GM19035 (cell line): ENCODE results near the gene CDH13.

Source experiments
- ATAC-seq: cut with Tn5 transposase; IDR thresholded peaks from one replicate; pipeline ENCODE4 v1.9.1; 2021; ENCODE audit not compliant: unreplicated experiment

CDH13 gene

DNA sequence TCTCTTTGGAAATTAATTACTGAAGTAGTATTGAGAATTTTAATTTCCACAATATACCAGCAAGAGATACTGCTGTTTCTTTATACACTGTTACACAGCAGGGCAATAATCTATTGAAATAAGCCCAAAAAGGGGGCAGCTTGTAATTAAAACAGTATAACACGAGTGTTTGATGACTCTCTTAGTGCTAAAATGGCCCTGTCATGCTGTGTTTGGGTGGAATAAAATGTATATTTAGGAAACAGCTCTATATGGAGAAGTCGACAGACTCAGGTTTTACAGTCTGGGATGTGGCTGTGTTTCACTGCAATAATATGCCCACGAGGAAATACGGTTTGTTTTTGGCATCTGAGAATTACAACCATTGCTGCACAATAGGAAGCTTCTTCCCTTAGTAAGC lies 643.3 kb downstream of the CDH13 start:
- ATAC-seq = no peak

DNA sequence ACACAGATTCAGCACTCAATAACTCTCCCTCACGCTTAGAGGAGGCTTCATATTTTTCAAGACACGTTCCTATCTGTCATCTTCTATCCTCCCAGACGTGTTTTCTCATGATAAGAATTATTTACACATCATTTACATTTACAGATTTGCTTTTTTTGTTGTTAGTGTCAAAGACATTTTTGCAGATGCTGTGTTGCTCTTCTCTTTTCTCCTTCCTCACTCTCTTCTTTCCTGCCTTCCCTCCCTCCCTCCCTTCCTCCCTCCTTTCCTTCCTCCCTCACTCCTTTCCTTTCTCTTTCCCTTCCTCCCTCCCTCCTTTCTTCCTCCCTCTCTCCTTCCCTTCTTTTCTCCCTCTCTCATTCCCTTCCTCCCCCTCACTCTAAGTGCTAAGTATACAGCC lies 643.9 kb downstream of the CDH13 start:
- no peak for ATAC-seq

DNA sequence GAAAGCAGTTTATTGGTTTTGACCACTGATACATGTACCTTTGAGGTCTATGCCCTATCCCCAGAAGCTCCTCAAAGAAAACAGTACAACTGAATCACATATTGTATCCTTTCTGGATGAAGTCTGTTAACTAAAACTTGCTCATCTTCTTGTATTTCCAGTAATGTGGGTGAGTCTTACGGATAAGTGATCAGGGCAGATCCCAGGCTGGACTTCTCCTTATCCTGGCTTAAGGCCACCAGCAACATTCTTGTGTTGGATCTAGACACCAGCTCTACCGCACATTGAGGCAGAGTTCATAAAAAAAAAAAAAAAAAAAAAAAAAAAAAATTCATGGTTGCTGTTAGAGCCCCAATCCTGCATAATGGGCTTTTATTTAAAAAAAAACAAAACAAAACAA lies 644.4 kb downstream of the CDH13 start:
- ATAC-seq = no peak

DNA sequence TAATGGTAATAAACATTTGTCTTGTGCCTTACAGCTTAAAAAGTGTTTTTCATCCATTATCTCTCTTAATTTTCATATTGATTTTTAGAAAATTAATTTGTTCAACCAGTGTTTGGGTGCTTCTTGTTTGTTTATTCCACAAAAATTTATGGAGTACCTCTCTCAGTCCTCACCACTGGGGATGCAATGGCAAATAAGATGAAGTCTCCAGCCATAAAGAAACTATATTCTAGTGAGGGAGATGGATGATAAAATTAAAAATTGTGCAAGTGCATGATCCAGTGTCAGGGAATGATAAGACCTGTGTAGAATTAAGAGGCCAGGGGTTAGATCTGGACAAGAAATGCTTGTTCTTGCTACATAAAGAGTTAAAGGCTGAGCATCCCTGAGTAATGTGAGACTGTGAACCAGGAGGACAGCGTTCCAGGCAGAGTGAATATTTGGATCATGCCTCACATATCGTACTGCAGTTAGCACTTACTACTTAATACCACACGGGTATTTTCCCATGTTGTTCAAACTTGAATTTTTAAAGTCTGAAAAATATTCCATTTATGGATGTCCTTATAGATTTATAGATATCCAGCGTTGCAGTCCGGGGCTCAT lies 645.3 kb downstream of the CDH13 start:
- ATAC-seq = no peak

DNA sequence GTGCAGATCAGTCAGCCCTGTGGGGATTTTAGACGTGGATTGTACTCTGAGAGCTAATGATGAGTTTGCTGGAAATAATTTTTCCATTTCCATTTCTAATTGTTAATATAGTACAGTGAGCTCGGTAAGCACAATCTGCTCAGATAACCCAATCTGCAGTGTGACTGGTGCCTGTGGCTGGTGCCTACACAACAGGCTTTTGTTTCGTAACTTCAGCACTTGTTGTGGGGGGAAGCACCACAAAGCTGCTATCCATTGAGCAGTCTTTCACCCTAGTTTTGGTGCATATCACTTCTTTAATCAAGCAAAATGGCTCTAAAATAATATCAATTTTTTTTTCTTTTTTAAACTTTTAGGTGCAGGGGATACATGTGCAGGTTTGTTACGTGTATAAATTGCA lies 646.1 kb downstream of the CDH13 start:
- no peak for ATAC-seq

DNA sequence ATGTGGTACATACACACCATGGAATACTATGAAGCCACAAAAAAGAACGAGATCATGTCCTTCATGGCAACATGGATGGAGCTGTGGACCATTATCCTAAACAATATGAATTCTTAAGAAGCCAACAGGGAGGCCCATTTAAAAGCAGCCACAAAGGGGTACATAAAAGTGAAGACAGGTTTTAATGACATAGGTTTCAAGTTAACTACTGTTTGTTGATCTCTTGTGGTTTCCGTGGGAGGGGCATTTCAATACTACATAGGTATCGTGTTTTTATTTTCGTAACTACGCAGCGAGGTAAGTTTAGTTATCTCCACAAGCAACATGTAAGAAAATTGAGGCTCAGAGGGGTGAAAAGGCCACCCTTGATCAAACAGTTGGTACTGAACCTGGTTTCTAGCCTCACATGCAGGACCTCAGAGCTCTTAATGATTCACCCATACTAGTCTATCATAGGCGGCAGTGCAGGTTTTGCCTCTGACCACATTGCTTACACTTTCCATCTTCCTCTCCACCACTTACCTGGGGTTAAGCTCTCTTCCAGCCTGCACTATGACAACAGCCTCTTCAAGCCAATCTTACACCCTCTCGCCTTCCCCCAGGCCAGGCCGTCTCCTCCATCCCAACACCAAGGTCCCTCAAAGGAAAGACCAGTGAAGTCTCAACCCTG lies 646.9 kb downstream of the CDH13 start:
- ATAC-seq = no peak

DNA sequence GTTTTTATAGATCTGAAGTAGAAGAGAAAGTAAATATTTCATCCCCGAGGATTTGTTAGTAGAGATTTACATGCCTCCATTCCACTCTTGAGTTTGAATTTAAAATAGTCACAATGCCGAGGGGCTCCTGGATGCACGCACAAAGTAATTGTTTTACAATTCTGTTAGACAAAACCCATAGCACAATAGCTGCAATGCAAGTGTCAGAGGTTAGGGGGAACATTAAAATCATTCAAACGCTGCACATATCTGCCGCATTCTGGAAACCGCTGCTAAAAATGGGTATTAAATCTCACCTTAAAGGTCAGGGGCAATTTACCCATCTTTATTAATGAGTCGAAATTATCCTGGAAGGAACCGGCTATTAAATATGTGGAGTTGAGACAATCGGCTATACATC lies 652.5 kb downstream of the CDH13 start:
- ATAC-seq = no peak

DNA sequence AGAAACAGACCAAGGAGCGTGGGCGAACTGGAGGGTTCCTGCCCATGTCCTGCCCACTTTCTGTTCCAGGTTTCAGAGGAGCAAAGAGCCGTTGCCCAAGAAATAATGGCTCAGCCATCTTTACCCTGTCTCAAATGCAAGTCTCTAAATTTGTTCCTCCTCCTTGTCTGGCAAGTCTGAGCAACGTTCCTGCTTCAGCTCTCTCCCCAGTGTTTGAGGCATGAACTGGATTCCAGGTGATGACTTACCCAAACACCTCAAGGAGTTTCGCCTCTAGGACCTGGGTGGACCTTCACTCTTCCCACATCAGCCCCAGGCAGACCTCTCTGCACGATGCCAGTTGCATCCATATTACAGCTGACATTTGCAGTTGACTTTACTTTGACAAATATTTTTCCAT lies 659.2 kb downstream of the CDH13 start:
- no peak for ATAC-seq

DNA sequence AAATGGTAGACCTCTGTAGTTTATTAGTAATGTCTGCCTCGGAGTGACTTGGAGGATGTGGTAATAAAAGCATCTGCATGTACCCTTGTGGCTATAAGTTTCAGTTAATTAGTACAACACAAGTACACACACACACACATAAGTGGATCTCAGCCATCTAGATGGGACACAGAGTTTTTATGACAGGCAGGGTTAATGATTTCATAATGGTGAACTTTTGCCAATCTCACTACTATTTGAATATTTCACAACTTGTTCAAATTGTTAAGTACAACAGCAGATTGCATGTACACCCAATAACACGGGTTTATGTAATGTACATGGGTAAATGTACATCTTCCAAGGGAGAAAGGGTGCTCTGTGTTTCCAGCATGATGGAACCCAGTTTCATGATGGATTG lies 669.7 kb downstream of the CDH13 start:
- ATAC-seq = no peak

DNA sequence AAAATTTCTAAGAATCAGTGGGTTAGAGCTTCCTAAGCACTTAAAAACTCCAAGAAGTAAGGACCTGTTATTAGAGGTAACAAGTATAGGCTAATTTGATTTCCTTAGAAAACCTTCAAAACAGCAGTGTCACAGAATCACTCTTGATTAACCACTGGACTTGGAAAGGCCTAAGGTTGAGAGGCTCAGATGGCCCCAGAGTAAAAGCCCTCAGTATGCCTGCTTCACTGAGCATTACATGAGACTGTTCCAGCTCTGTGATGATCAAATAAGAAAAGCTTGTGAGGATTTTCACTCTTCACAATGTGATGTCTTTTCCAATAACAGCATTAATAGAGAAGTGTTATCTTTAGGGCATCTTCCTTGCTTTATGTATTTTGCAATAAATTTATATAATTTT lies 671.8 kb downstream of the CDH13 start:
- ATAC-seq = no peak

DNA sequence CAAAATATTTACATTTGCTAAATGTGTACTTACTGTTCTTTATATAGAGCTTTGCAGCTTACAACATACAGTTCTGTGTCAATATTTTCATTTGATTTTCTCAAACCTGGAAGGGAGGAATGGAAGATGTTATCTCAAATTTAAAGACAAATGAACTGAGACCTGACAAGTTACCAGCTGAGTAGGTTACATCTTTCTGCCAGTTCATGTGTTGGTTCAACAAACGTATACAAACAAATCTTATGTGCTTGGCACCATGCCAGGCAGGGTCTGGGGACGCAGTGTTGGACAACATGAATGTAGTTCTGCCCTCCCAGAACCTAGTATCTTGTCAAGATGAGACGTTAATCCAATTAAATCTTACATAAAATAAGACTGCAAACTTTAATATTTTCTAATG lies 673.6 kb downstream of the CDH13 start:
- ATAC-seq = no peak

DNA sequence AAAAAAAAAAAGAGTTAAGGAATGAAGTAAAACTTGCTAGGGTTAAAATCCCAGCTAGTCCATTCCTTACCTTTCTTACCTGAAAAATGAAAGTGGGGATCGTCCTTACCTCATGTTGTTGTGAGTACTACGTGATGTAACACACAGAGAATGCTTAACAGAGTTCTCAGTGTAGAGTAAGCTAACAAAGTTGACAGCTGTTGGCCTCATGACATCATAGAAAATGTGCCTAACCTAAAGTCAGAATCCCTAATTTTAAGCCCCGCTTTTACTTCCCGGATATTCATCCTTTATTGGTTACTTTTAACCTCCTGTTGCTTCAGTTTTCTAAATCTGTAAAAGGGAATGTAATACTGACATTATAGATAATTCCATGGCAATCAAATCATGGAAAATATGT lies 675.2 kb downstream of the CDH13 start:
- ATAC-seq = no peak

DNA sequence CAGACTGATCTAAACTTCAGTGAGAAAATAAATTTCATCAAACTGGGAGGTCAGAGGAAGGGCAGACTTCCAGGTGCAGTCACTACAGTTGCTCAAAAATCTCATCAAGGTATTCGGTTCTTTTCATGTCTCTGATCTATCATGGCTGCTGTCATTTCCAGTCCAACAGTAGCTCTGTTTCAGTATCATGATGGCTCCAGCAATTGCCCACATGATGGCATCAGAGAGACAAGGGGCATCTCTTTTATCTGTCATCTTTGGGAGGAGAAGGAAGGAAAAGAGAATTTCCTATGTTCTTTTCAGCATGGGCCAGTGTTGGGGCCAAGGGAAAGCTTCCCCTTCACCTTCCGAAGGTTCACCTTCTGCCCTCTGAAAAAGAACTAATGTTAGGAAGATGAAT lies 676.1 kb downstream of the CDH13 start:
- ATAC-seq = no peak

DNA sequence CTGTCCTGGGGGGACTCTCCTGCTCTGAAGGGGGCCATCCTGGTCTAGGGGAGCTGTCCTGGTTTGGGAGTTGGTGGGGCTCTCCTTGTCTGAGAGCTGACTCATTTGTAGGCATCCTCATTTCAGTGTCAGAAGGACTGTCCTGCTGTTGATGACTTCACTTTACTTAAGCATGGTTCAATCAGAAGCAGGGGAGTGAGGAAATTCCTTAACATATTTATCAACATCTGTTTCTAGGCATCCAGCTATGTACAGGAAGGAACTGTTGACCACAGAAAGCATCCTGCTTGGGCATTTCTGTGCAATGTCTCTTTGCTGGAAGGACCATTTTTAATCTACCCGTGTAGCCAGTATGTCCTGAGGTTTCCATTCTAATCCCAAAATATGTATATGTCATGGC lies 678.3 kb downstream of the CDH13 start:
- no peak for ATAC-seq

DNA sequence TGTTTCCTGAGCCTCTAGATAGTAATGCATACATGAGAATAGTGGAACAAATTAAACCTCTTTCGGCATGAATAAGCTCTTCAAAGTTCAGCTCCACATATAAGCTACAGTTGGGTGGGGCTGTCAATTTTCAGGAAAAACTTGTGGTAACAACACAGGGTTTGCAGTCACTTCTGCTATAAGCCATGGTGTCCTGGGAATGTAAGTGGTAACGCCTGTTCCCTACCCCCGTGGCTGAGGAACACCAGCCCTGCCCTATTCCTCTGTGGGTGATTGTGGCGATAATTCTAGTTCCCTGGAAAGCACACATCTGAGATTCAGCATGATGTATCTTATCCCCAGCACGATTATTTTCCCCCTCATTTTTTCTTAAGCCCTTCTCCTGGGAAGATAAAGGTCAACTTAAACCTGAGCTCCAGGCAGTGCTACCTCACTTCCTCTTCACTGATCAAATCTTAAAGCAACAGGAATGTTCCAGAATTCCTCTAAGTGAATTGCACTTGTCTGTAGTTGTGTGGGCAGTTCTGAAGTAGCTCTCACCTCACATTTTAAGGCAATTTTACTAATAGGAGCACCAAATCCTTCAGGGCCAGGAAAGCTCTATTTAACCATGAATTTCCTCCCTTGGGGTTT lies 680.3 kb downstream of the CDH13 start:
- ATAC-seq = no peak

DNA sequence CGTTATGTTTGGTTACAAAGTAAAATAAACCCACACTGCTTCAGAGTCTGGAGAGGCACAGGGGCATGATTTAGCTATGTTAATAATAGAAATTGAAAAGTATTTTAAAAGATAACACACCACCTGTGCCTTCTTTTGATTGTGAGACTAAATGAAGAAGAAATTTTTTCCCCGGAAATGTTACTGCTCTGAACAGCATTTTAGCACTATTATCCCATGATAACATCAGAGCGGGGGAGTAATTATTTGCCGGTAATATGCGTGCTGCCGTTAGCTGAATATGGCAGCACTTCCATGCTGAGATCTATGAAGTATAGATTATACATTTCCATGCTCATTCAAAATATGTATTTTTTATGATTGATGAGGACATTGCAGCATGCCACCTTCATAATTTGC lies 680.8 kb downstream of the CDH13 start:
- ATAC-seq = no peak

DNA sequence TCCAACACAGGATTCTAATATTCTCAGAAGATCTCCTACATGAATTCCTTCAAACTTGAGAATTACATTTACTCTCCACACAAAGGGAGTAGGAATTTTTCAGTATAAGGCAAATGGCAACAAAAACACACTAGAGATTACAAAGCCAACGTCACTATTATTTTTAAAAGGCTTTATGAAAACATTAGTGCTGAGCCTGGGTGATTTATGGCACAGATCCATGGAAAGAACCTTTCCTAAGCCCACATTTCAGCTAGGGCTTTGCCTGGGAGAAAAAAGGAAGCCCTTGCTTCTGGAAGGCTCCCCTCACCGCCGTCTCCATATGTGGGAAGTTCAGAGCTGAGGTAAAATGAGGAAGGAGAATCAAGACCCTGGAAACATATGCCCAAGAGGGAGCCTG lies 681.6 kb downstream of the CDH13 start:
- no peak for ATAC-seq

DNA sequence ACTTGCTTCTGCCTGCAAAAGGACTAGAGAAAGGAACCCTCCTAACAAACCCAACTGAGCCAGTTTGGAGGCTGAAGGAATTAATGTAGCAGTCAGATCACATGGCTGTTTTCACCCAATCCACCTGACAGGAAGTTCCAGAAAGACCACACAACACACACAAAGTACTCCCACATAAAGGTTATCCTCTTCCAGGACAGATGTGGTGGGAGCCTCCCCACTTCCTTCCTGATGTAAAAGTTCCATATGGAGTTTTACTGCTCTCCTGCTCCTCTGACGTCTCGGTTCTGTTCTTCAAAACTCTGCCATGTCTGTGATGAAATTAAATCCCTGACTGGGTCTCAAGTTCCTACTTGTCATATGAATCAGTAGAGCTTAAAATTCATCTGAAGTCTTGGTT lies 684.0 kb downstream of the CDH13 start:
- no peak for ATAC-seq

DNA sequence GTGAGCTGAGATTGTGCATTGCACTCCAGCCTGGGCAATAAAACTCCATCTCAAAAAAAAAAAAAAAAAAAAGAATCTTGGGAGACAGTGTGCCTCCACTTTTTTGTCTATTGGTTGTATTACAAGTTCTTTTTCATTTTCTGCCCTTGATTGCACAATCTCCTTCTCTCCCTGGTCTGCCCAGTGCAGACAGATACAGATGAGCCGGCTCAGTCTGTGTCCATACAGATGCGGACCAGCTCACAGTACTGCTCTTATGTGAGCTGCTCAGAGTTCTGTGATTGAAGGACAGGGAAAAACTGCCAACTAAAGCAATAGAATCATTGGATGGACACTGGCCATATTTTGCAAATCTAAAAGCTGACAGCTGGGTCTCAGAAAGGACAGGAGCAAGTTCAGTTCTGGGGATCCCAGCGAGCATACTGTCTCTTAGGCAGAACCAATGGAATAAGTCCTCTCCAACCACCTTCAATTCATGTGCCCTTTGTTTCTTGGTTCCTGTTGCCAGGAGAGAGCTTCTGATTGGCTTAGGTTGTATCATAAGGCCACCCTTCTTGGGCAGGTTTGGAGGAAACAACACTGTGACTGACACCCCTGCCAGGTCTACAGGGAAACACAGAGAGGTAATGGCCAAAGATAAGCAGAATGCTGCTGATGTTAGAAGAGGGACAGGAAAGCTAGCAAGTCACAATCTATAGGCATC lies 685.4 kb downstream of the CDH13 start:
- no peak for ATAC-seq

DNA sequence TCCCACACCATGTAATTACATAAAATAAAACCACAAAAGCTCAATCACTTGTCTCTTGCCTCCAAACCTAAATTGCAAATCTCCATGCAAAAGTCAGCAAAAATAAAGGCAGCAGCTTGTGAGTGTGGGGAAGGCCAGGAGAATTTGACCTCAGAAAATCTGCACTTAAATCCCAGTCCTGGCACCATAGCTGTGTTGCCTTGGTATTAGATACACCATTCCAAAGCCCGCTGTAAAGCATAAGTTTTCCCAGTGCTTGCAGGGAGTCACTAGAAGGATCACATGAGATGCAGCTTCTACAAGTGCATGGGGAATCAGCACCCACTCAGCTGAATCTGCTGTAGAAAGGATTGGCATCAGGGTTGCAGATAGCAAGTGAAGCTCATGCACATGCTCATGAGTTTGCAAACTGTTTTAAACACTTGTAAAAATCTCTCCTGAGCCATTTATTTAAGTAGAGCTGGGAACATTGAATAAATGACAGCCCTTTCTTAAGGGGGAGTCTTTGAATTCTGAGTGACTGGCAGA lies 686.0 kb downstream of the CDH13 start:
- ATAC-seq = no peak

DNA sequence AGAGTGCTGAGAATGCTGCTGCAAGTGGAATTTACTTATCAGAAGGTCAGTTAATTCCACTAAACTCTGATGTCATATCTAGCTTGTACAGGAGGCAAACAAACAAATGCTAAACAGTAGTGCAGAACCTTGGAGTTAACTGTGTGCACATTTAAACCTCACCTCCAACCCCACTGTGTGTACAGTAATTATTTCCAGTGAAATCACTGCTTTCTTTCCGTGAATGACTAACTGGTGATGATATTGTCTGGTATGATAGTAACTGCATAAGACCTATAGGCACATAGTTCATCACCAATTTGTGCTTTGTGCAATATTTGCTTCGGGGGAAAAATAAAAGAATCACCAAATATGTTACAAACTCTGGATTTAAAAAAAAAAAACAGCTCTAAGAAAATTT lies 688.5 kb downstream of the CDH13 start:
- ATAC-seq = no peak

DNA sequence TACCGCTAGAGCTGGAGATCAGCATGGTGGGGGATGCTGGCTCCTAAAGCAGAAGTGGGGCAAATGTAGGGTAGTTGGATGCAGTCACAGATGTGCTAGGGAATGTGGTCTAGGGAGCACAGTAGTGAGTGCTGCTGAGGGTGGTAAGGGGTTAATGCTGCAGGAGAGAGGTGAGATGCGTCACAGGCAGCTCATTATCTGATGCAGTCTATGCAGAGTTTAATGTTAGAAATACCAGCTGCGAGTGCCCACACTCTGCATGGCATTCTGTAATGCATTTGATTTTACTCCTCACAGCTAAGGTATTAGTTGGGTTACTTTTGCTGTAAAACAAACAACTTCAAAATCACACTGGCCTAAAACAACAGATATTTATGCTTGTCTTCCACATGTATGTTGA lies 689.7 kb downstream of the CDH13 start:
- no peak for ATAC-seq
